Limb (tissue), 2 donors: ENCODE measurements around the gene FGGY.
"Not testable (repeated sequence)": the region's sequence is repeated elsewhere in the genome, so short reads cannot be mapped to it uniquely, and the experiment has no call there.

Source experiments
- DNase-seq, 2 donors: peaks; one replicate each; pipeline ENCODE4 v3.0.0-alpha.2; 2016; ENCODE audit errors: extremely low spot score in 2 of 2

The FGGY gene

GRCh38 chr1:59438058-59438560 is 141.2 kb downstream of the FGGY start:
- DNase-seq: no peak

GRCh38 chr1:59442492-59442891 is 145.6 kb downstream of the FGGY start:
- DNase-seq: no peak

- no peak for DNase-seq
Observed at GRCh38 chr1:59443310-59443709, 146.4 kb downstream of the FGGY start.

- DNase-seq: no peak
Observed at GRCh38 chr1:59444520-59444919, 147.6 kb downstream of the FGGY start.

- DNase-seq: no peak
Observed at GRCh38 chr1:59445040-59445439, 148.1 kb downstream of the FGGY start.

- DNase-seq: no peak
Observed at GRCh38 chr1:59446257-59446901, 149.5 kb downstream of the FGGY start.

- DNase-seq: no peak
Observed at GRCh38 chr1:59452026-59452425, 155.1 kb downstream of the FGGY start.

GRCh38 chr1:59452559-59452958 is 155.7 kb downstream of the FGGY start:
- no peak for DNase-seq

GRCh38 chr1:59453297-59453968 is 156.5 kb downstream of the FGGY start:
- no peak for DNase-seq

GRCh38 chr1:59455206-59455605 is 158.3 kb downstream of the FGGY start:
- DNase-seq: no peak

- no peak for DNase-seq
Observed at GRCh38 chr1:59457786-59458185, 160.9 kb downstream of the FGGY start.

GRCh38 chr1:59458884-59459283 is 162.0 kb downstream of the FGGY start:
- DNase-seq: no peak

- DNase-seq: not testable (repeated sequence)
Observed at GRCh38 chr1:59462942-59463341, 166.0 kb downstream of the FGGY start.

GRCh38 chr1:59465478-59465877 is 168.6 kb downstream of the FGGY start:
- DNase-seq: not testable (repeated sequence)

- DNase-seq: no peak
Observed at GRCh38 chr1:59468828-59469428, 172.0 kb downstream of the FGGY start.

- not testable (repeated sequence) for DNase-seq
Observed at GRCh38 chr1:59471991-59472570, 175.2 kb downstream of the FGGY start.

- no peak for DNase-seq
Observed at GRCh38 chr1:59473831-59474230, 176.9 kb downstream of the FGGY start.

- no peak for DNase-seq
Observed at GRCh38 chr1:59474496-59474895, 177.6 kb downstream of the FGGY start.

GRCh38 chr1:59475737-59476136 is 178.8 kb downstream of the FGGY start:
- DNase-seq: no peak

- DNase-seq: no peak
Observed at GRCh38 chr1:59477286-59477685, 180.4 kb downstream of the FGGY start.

GRCh38 chr1:59477867-59478266 is 181.0 kb downstream of the FGGY start:
- DNase-seq: no peak

- no peak for DNase-seq
Observed at GRCh38 chr1:59478822-59479221, 181.9 kb downstream of the FGGY start.
